Measurements from ENCODE around the gene MYO1D. TPM values are rescaled to one million over a fixed set of nuclear protein-coding genes. Genes with fewer than 3 reads are reported as not detected.

The MYO1D gene
- total and polyA plus RNA-seq, 4 donors: 4.5 to 22.9 (median 13.3) TPM

DNA sequence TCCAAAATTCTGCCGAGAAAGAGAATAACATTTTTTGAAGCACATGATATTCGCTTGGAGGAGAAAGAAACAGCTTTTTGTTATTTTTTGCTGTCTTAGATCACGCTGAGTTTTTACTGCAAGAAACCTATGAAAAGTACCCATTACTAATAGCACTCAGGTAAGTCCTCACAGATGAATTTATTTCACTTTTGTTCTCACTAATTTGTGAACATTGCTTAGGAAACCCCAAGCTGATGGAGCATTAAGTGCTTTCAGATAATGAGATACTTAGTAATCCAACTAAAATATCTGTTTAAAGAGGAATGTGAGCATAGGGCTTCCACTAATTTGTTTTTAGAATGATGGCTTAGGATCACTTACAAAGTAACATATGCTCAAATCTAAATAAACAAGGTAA lies 45.7 kb downstream of the MYO1D start:
- H3K9ac ChIP-seq (ENCODE audit: low read depth in 1 of 2, low read length in 2 of 2): no peak overlapping the region
- H3K4me1 ChIP-seq (ENCODE audit: control insufficient read depth in 4 of 4, insufficient read depth in 4 of 4, low read length in 3 of 4): peaks cover 0 to 21% (median 7%) of the 10 kb centered on the region in 4 donors
- no peak for DNase-seq (ENCODE audit: low spot score)
- 89% methylated on average over 3 of the region's 3 CpGs for WGBS
- H3K9me3 ChIP-seq (ENCODE audit: control insufficient read depth in 4 of 4, low read length in 3 of 4): no peaks in the 10 kb centered on the region
- TF ChIP-seq ATF3 (IDR thresholded peaks at IDR 0.05) (no peak), EGR1 (IDR thresholded peaks at IDR 0.05; ENCODE audit: low read depth in 2 of 2) (no peak), RXRA (IDR thresholded peaks at IDR 0.05) (no peak), FOXA2 (IDR thresholded peaks at IDR 0.05) (no peak), FOXA1 (IDR thresholded peaks at IDR 0.05) (no peak), RAD21 (IDR thresholded peaks at IDR 0.05) (no peak), HNF4G (IDR thresholded peaks at IDR 0.05) (no peak), GABPA (IDR thresholded peaks at IDR 0.05 in 1 of 2, conservative IDR thresholded peaks at IDR 0.05 in 1 of 2) (no peak), MAX (IDR thresholded peaks at IDR 0.05) (no peak), JUND (IDR thresholded peaks at IDR 0.05) (no peak), REST (IDR thresholded peaks at IDR 0.05) (no peak), HNF4A (conservative IDR thresholded peaks at IDR 0.05) (no peak), NR2F2 (IDR thresholded peaks at IDR 0.05) (no peak), YY1 (IDR thresholded peaks at IDR 0.05) (no peak), TAF1 (conservative IDR thresholded peaks at IDR 0.05) (no peak), SP1 (IDR thresholded peaks at IDR 0.05) (no peak)
- TF ChIP-seq, protein P1, sequence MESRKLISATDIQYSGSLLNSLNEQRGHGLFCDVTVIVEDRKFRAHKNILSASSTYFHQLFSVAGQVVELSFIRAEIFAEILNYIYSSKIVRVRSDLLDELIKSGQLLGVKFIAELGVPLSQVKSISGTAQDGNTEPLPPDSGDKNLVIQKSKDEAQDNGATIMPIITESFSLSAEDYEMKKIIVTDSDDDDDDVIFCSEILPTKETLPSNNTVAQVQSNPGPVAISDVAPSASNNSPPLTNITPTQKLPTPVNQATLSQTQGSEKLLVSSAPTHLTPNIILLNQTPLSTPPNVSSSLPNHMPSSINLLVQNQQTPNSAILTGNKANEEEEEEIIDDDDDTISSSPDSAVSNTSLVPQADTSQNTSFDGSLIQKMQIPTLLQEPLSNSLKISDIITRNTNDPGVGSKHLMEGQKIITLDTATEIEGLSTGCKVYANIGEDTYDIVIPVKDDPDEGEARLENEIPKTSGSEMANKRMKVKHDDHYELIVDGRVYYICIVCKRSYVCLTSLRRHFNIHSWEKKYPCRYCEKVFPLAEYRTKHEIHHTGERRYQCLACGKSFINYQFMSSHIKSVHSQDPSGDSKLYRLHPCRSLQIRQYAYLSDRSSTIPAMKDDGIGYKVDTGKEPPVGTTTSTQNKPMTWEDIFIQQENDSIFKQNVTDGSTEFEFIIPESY (IDR thresholded peaks at IDR 0.05): no peak
- TF ChIP-seq, protein P2, sequence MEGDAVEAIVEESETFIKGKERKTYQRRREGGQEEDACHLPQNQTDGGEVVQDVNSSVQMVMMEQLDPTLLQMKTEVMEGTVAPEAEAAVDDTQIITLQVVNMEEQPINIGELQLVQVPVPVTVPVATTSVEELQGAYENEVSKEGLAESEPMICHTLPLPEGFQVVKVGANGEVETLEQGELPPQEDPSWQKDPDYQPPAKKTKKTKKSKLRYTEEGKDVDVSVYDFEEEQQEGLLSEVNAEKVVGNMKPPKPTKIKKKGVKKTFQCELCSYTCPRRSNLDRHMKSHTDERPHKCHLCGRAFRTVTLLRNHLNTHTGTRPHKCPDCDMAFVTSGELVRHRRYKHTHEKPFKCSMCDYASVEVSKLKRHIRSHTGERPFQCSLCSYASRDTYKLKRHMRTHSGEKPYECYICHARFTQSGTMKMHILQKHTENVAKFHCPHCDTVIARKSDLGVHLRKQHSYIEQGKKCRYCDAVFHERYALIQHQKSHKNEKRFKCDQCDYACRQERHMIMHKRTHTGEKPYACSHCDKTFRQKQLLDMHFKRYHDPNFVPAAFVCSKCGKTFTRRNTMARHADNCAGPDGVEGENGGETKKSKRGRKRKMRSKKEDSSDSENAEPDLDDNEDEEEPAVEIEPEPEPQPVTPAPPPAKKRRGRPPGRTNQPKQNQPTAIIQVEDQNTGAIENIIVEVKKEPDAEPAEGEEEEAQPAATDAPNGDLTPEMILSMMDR (IDR thresholded peaks at IDR 0.05; ENCODE audit: low read depth, low read length, missing input control): no peak
- no peak overlapping the region for H3K27ac ChIP-seq (ENCODE audit: low read depth in 1 of 2, low read length in 2 of 2)
- no peaks in the 10 kb centered on the region for H3K36me3 ChIP-seq (ENCODE audit: control insufficient read depth in 4 of 4, insufficient read depth in 3 of 4, low read depth in 1 of 4, low read length in 3 of 4)
- H3K27me3 ChIP-seq (ENCODE audit: control insufficient read depth in 4 of 4, insufficient read depth in 4 of 4, low read length in 3 of 4): no peaks in the 10 kb centered on the region
- H3K4me3 ChIP-seq (ENCODE audit: low read depth in 1 of 3, low read length in 3 of 3): no peak overlapping the region

All from liver (tissue), 9 donors.